ENCODE results near the gene CTDSP2.

GRCh38 chr12:57835366-57836288 is 10.9 kb downstream of the CTDSP2 start:
- TF ChIP-seq HDAC2 (IDR thresholded peaks at IDR 0.05) = no peak
- no peak for TF ChIP-seq SREBF2 (IDR thresholded peaks at IDR 0.05)
- TF ChIP-seq PBX3 (IDR thresholded peaks at IDR 0.05) = no peak
- TF ChIP-seq BHLHE40 (IDR thresholded peaks at IDR 0.05; ENCODE audit: low read depth, low read length) = no peak
- TF ChIP-seq MAFK (IDR thresholded peaks at IDR 0.05; ENCODE audit: partially characterized antibody) = no peak
- no peak for TF ChIP-seq POLR2A (IDR thresholded peaks at IDR 0.05; ENCODE audit: low read length)
- no peak for TF ChIP-seq ZNF302 (CRISPR knock-in tag; IDR thresholded peaks at IDR 0.05)
- TF ChIP-seq CHD2 (IDR thresholded peaks at IDR 0.05; ENCODE audit: low read length, partially characterized antibody) = no peak
- no peak for TF ChIP-seq RCOR1 (IDR thresholded peaks at IDR 0.05; ENCODE audit: low read depth, low read length)
- no peak for TF ChIP-seq CEBPB (IDR thresholded peaks at IDR 0.05)
- no peak for TF ChIP-seq CBX2 (IDR thresholded peaks at IDR 0.05; ENCODE audit: borderline replicate concordance, low read depth)
- no peak for TF ChIP-seq CTCF (IDR thresholded peaks at IDR 0.05)
- no peak for TF ChIP-seq REST (IDR thresholded peaks at IDR 0.05)
